ENCODE data around the gene PTPN2. TPM values are rescaled to one million over a fixed set of nuclear protein-coding genes. Genes with fewer than 3 reads are reported as not detected.

PTPN2 gene
- total RNA-seq, 6 experiments from 2014 or later, result 7.5 to 41.1 (median 14.7) TPM

DNA sequence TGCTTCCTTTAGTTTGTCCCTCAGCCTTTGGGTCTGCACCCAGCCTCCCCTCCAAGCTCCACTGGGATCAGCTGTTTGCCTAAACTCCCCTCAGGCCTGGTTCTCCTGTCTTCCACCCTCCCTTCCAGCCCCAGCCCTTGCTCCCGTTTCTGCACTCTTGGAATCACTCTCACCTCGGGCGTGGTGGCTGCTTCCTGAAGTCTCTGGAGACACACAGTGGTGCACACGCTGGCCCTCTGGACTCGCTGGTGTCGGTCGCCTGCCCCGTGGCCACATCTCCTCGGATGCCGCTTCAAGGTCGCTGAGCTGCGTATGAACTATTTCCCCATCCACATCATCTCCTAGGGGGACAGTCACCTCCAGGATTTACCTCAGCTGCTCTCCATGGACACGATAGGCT, 134.9 kb downstream of the PTPN2 start:
- H3K27ac ChIP-seq, result no peak overlapping the region
- H3K4me3 ChIP-seq, result no peak overlapping the region
- H3K27me3 ChIP-seq, result no peaks in the 10 kb centered on the region
- DNase-seq (no peak), ATAC-seq (no peak)
- H3K9me3 ChIP-seq, result no peaks in the 10 kb centered on the region
- H3K4me1 ChIP-seq, result no peaks in the 10 kb centered on the region
- intact Hi-C loops (cut with DNase I), result loop anchor here in 1 of 2 donors (5.0 kb wide), 1 partner anchor 183 kb away; no protein-coding TSS in a partner anchor
- TF ChIP-seq, protein P1, sequence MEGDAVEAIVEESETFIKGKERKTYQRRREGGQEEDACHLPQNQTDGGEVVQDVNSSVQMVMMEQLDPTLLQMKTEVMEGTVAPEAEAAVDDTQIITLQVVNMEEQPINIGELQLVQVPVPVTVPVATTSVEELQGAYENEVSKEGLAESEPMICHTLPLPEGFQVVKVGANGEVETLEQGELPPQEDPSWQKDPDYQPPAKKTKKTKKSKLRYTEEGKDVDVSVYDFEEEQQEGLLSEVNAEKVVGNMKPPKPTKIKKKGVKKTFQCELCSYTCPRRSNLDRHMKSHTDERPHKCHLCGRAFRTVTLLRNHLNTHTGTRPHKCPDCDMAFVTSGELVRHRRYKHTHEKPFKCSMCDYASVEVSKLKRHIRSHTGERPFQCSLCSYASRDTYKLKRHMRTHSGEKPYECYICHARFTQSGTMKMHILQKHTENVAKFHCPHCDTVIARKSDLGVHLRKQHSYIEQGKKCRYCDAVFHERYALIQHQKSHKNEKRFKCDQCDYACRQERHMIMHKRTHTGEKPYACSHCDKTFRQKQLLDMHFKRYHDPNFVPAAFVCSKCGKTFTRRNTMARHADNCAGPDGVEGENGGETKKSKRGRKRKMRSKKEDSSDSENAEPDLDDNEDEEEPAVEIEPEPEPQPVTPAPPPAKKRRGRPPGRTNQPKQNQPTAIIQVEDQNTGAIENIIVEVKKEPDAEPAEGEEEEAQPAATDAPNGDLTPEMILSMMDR (IDR thresholded peaks at IDR 0.05), result no peak
- TF ChIP-seq POLR2A (IDR thresholded peaks at IDR 0.05), result no peak
- WGBS (ENCODE audit: insufficient coverage, low coverage, low lambda C conversion rate, missing lambda C conversion rate), result 72% methylated on average over 10 of the region's 13 CpGs
- H3K36me3 ChIP-seq, result no peaks in the 10 kb centered on the region

DNA sequence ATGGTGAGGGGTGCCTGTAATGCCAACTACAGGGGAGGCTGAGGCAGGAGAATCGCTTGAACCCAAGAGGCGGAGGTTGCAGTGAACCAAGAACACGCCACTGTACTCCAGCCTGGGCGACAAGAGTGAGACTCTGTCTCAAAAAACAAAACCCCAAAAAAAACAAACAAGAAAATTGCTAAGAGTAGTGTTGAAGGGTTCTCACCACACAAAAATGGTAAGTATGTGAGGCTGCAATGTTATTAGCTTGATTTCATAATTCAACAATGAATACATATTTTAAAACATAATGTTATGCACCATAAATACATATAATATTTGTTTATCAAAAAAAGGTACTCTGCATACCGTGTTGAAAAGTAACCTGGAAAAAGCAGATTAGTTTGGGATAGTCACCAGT, 135.4 kb downstream of the PTPN2 start:
- Histone ChIP-seq H3K4me3 (no peak overlapping the region), H3K9me3 (no peaks in the 10 kb centered on the region), H3K36me3 (no peaks in the 10 kb centered on the region), H3K27ac (no peak overlapping the region), H3K4me1 (no peaks in the 10 kb centered on the region), H3K27me3 (no peaks in the 10 kb centered on the region)
- 81% methylated on average over 5 of the region's 5 CpGs for WGBS (ENCODE audit: insufficient coverage, low coverage, low lambda C conversion rate, missing lambda C conversion rate)
- ATAC-seq, result no peak
- DNase-seq, result no peak
- no peak for TF ChIP-seq POLR2A (IDR thresholded peaks at IDR 0.05)
- TF ChIP-seq, protein P1 (IDR thresholded peaks at IDR 0.05), result no peak
- intact Hi-C loops (cut with DNase I), result loop anchor here in 1 of 2 donors (5.0 kb wide), 1 partner anchor 184 kb away; no protein-coding TSS in a partner anchor

DNA sequence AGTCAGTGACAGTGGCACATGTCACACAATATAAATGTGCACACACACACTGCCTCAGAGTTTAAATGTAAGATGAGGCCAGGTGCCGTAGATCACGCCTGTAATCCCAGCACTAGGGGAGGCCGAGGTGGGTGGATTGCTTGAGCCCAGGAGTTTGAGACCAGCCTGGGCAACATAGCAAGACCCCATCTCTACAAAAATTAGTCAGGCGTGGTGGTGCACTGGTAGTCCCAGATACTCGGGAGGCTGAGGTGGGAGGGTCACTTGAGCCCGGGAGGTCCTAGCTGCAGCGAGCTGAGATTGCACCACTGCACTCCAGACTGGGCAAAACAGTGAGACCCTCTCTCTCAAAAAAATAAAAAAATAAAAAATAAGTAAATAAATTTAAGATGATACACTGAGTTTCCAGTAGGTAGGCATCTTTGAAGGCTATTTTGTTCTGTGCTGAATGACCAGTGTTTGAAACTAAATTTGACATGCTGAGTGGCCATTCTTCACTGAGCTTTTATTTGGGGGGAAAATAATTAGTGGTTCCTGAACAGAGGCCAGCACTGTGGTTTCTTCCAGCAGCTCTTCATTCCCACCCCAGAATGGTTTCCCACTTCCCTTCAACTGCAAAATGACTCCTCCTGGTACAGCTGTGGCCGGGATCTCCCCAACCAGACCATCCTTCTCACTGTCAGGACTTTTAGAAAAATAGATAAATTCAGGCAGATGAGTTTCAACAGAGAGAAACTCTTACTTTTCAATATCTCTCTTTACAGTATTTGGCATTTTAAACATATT, 136.3 kb downstream of the PTPN2 start:
- DNase-seq (no peak), ATAC-seq (no peak)
- Histone ChIP-seq H3K27me3 (no peaks in the 10 kb centered on the region), H3K4me3 (no peak overlapping the region), H3K9me3 (no peaks in the 10 kb centered on the region), H3K27ac (no peak overlapping the region), H3K36me3 (no peaks in the 10 kb centered on the region), H3K4me1 (no peaks in the 10 kb centered on the region)
- WGBS (ENCODE audit: insufficient coverage, low coverage, low lambda C conversion rate, missing lambda C conversion rate), result 69% methylated on average over 4 of the region's 8 CpGs
- TF ChIP-seq, protein P1 (IDR thresholded peaks at IDR 0.05), result no peak
- intact Hi-C loops (cut with DNase I), result loop anchor here in 1 of 2 donors (5.0 kb wide), 1 partner anchor 185 kb away; no protein-coding TSS in a partner anchor

DNA sequence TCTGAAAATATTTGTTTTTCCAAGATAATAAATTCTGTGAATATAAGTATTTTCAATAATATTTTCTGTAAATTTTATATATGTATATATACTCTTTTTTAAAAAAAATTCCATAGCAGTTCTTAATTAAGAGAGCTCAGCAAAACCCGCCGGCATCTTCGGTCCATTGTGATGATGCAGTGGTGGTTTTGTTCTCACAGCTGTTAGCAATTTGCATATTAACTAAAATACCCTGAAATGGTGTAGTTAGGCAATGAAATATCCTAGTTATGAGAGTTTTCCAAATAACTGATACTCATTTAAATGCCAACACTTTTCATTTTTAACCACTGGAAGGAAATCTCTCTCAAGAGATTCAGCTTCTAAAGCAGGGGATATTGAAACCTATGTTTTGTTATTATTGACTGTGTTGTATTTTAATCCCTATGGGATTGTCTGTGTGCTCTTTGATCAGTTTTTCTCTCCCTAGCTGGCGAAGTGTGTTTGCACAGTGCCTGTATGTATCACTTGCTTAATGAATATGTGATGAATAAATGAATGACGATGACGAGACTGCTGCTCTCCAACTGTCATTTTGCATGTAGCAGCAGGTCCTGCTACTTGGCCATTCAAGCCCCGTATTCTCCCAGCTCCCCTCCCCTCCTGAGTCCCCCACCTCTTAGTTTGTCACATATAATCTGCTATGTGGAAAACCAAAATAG, 138.8 kb downstream of the PTPN2 start:
- H3K27ac ChIP-seq, result no peak overlapping the region
- H3K4me3 ChIP-seq, result no peak overlapping the region
- no peaks in the 10 kb centered on the region for H3K4me1 ChIP-seq
- WGBS (ENCODE audit: insufficient coverage, low coverage, low lambda C conversion rate, missing lambda C conversion rate), result 77% methylated on average over 7 of the region's 7 CpGs
- no peak for TF ChIP-seq POLR2A (IDR thresholded peaks at IDR 0.05)
- TF ChIP-seq, protein P1 (IDR thresholded peaks at IDR 0.05), result no peak
- DNase-seq (no peak), ATAC-seq (no peak)
- no peaks in the 10 kb centered on the region for H3K27me3 ChIP-seq
- H3K9me3 ChIP-seq, result no peaks in the 10 kb centered on the region
- intact Hi-C loops (cut with DNase I), result loop anchor here in 1 of 2 donors (5.0 kb wide), 1 partner anchor 187 kb away; no protein-coding TSS in a partner anchor
- no peaks in the 10 kb centered on the region for H3K36me3 ChIP-seq

All from right lobe of liver (tissue), 6 donors.